Keratinocyte (primary cell): ENCODE data around the gene RAET1G. TPM values are rescaled to one million over a fixed set of nuclear protein-coding genes. Genes with fewer than 3 reads are reported as not detected.
A peak's percentile ranks its signal among the peaks of the same experiment; 100 is the strongest.
"Not testable (repeated sequence)": the region's sequence is repeated elsewhere in the genome, so short reads cannot be mapped to it uniquely, and the experiment has no call there.

Source experiments
- DNase-seq: peaks from one replicate; pipeline ENCODE4 v3.0.0-alpha.2; 2011; ENCODE audit warnings: low read depth, missing footprints, low spot score
- FAIRE-seq: peaks from 2 replicates; lab custom pipeline; 2011; peaks lifted over from hg19 to GRCh38; lab: Jason Lieb, UNC
- H2AFZ ChIP-seq: 2 replicates; pipeline ENCODE4 v1.6.0; 2012; ENCODE audit warnings: low read length, control low read depth, inconsistent platforms; ENCODE audit not compliant: control insufficient read depth
- H3K27ac ChIP-seq: 2 replicates; pipeline ENCODE4 v1.5.1; 2011; ENCODE audit warnings: low read length; ENCODE audit not compliant: control insufficient read depth, insufficient read depth
- H3K27me3 ChIP-seq: 3 replicates; pipeline ENCODE4 v1.6.0; 2011; ENCODE audit warnings: low read length; ENCODE audit not compliant: control insufficient read depth, insufficient read depth; ENCODE audit errors: extremely low read depth
- H3K36me3 ChIP-seq, 2 experiments: 2 replicates in 1 of 2; 3 replicates in 1 of 2; pipeline ENCODE4 v1.5.1; 2011; ENCODE audit warnings: low read length in 2 of 2, mild to moderate bottlenecking in 1 of 2; ENCODE audit not compliant: control insufficient read depth in 2 of 2, insufficient read depth in 2 of 2; ENCODE audit errors: extremely low read depth in 1 of 2
- H3K4me1 ChIP-seq: 3 replicates; pipeline ENCODE4 v1.5.1; 2011; ENCODE audit warnings: low read length; ENCODE audit not compliant: control insufficient read depth, insufficient read depth; ENCODE audit errors: extremely low read depth
- H3K4me2 ChIP-seq: 3 replicates; pipeline ENCODE4 v1.6.0; 2011; ENCODE audit warnings: low read depth, low read length; ENCODE audit not compliant: control insufficient read depth, insufficient read depth; ENCODE audit errors: extremely low read depth
- H3K4me3 ChIP-seq, 3 experiments: fragments of 200-600 bp in 1 of 3; sonication (generic) in 1 of 3; 2 replicates in 2 of 3; 3 replicates in 1 of 3; pipeline ENCODE4 v1.5.1; 2011 to 2016; ENCODE audit warnings: low read length in 3 of 3, mild to moderate bottlenecking in 3 of 3, control low read depth in 2 of 3, inconsistent platforms in 1 of 3, low read depth in 1 of 3, mixed read lengths in 1 of 3, mixed run types in 1 of 3, moderate library complexity in 1 of 3; ENCODE audit not compliant: control insufficient read depth in 2 of 3, insufficient read depth in 2 of 3; ENCODE audit errors: extremely low read depth in 1 of 3
- H3K79me2 ChIP-seq: 2 replicates; pipeline ENCODE4 v1.6.0; 2012; ENCODE audit warnings: low read length; ENCODE audit not compliant: control insufficient read depth, insufficient read depth
- H3K9ac ChIP-seq: 3 replicates; pipeline ENCODE4 v1.6.0; 2011; ENCODE audit warnings: low read length; ENCODE audit not compliant: control insufficient read depth, insufficient read depth; ENCODE audit errors: extremely low read depth
- H3K9me1 ChIP-seq: 3 replicates; pipeline ENCODE4 v1.6.0; 2011; ENCODE audit warnings: low read length; ENCODE audit not compliant: control insufficient read depth, insufficient read depth; ENCODE audit errors: extremely low read depth
- H3K9me3 ChIP-seq: 2 replicates; pipeline ENCODE4 v1.5.1; 2012; ENCODE audit warnings: low read depth, low read length; ENCODE audit not compliant: control insufficient read depth
- H4K20me1 ChIP-seq: 3 replicates; pipeline ENCODE4 v1.6.0; 2011; ENCODE audit warnings: low read length; ENCODE audit not compliant: control insufficient read depth, insufficient read depth; ENCODE audit errors: extremely low read depth
- CTCF ChIP-seq, 3 experiments: IDR thresholded peaks in 1 of 3; conservative IDR thresholded peaks in 1 of 3; optimal IDR thresholded peaks in 1 of 3; 2 replicates in 2 of 3; 3 replicates in 1 of 3; pipeline versions ENCODE3 to v1.5.1; 2011; ENCODE audit warnings: low read length in 3 of 3, mild to moderate bottlenecking in 3 of 3, moderate library complexity in 2 of 3, control low read depth in 1 of 3, inconsistent platforms in 1 of 3; ENCODE audit not compliant: insufficient read depth in 2 of 3; ENCODE audit errors: extremely low read depth in 1 of 3
- EZH2 ChIP-seq: IDR thresholded peaks from one replicate; pipeline ENCODE4 v1.6.1; 2012; ENCODE audit warnings: inconsistent platforms, mild to moderate bottlenecking, low read length, moderate library complexity
- dilution Hi-C: fragments of 300-500 bp; cut with MboI; formaldehyde crosslinking; loops from one replicate; pipeline ENCODE4 v1.7.0; 2020; ENCODE audit warnings: low sequenced_read_pairs; ENCODE audit not compliant: extremely low pct_ligation_motif_present
- polyA plus RNA-seq, 5 experiments: library from polyadenylated mRNA; depleted of rRNA in 3 of 5; stranded (reverse) in 3 of 5; stranded (forward) in 1 of 5; unstranded in 1 of 5; fragments of >200 nt; gene quantifications; 1 replicate in 1 of 5; 2 replicates in 3 of 5; 3 replicates in 1 of 5; pipeline versions ENCODE4 v1.2.1 to v1.2.3, GENCODE V29; 2011 to 2012; ENCODE audit warnings: missing spikeins in 2 of 5, low read depth in 1 of 5, low replicate concordance in 1 of 5

RAET1G gene
- polyA plus RNA-seq, 1 donor (not counting 4 experiments of a cell fraction or from before 2014, with no cell fraction given), result 16.4 TPM

GRCh38 chr6:149948011-149948410, 25.1 kb upstream of the RAET1G start:
- H3K9ac ChIP-seq, result no peak overlapping the region
- DNase-seq (no peak), FAIRE-seq (no peak)
- H3K36me3 ChIP-seq, result peaks cover 0 to 2% of the 10 kb centered on the region in 2 experiments
- H3K4me1 ChIP-seq, result no peaks in the 10 kb centered on the region
- peaks cover 25% of the 10 kb centered on the region for H3K27me3 ChIP-seq
- no peaks in the 10 kb centered on the region for H3K79me2 ChIP-seq
- H2AFZ ChIP-seq, result no peak overlapping the region
- no peaks in the 10 kb centered on the region for H4K20me1 ChIP-seq
- H3K4me2 ChIP-seq, result no peak overlapping the region
- H3K27ac ChIP-seq, result no peak overlapping the region
- H3K9me1 ChIP-seq, result no peaks in the 10 kb centered on the region
- H3K9me3 ChIP-seq, result no peaks in the 10 kb centered on the region
- no peak overlapping the region for H3K4me3 ChIP-seq
- dilution Hi-C loops, result no loop called here
- TF ChIP-seq EZH2 (no peak), CTCF (optimal IDR thresholded peaks at IDR 0.05 in 1 of 3, IDR thresholded peaks at IDR 0.05 in 1 of 3, conservative IDR thresholded peaks at IDR 0.05 in 1 of 3; ENCODE audit: extremely low read depth in 1 of 3, insufficient read depth in 2 of 3, low read length in 3 of 3) (no peak)

GRCh38 chr6:149947533-149947932, 24.6 kb upstream of the RAET1G start:
- H3K79me2 ChIP-seq, dilution Hi-C loops, H3K9me3 ChIP-seq, H3K36me3 ChIP-seq, H3K4me3 ChIP-seq, H3K4me2 ChIP-seq, H3K9ac ChIP-seq, DNase-seq, H2AFZ ChIP-seq, H3K27ac ChIP-seq, H3K9me1 ChIP-seq, H3K4me1 ChIP-seq, H4K20me1 ChIP-seq: not testable (repeated sequence)
- H3K27me3 ChIP-seq, result peaks cover 20% of the 10 kb centered on the region
- FAIRE-seq, result peak; percentile 92

- H3K4me1 ChIP-seq, H4K20me1 ChIP-seq, H3K36me3 ChIP-seq, DNase-seq, H3K9ac ChIP-seq, H2AFZ ChIP-seq, H3K4me3 ChIP-seq, H3K4me2 ChIP-seq, H3K79me2 ChIP-seq, H3K27ac ChIP-seq, H3K9me3 ChIP-seq, dilution Hi-C loops, H3K9me1 ChIP-seq, FAIRE-seq: not testable (repeated sequence)
- peaks cover 13% of the 10 kb centered on the region for H3K27me3 ChIP-seq
Observed at GRCh38 chr6:149946631-149947030, 23.7 kb upstream of the RAET1G start.

GRCh38 chr6:149945276-149945675, 22.4 kb upstream of the RAET1G start:
- H2AFZ ChIP-seq, H3K9ac ChIP-seq, H3K27me3 ChIP-seq, H3K9me3 ChIP-seq, FAIRE-seq, H3K4me3 ChIP-seq, DNase-seq, H3K27ac ChIP-seq, H3K36me3 ChIP-seq, dilution Hi-C loops, H3K4me2 ChIP-seq, H3K79me2 ChIP-seq, H3K9me1 ChIP-seq, H3K4me1 ChIP-seq, H4K20me1 ChIP-seq: not testable (repeated sequence)
